ENCODE results near the gene PCDHGA1.
A peak's percentile ranks its signal among the peaks of the same experiment; 100 is the strongest.

PCDHGA1 gene

GRCh38 chr5:141512911-141513626, 182.8 kb downstream of the PCDHGA1 start:
- DNase-seq (ENCODE audit: low read depth in 2 of 2) = peak in 1 of 2 donors; percentile 19

- DNase-seq (ENCODE audit: low read depth in 2 of 2) = peak; percentile 46 to 59
Measured at GRCh38 chr5:141513627-141514329, 183.5 kb downstream of the PCDHGA1 start.

- DNase-seq (ENCODE audit: low read depth in 2 of 2) = no peak
Measured at GRCh38 chr5:141514330-141515133, 184.2 kb downstream of the PCDHGA1 start.

- DNase-seq (ENCODE audit: low read depth in 2 of 2) = no peak
Measured at GRCh38 chr5:141515141-141515540, 184.8 kb downstream of the PCDHGA1 start.

GRCh38 chr5:141515946-141516671, 185.8 kb downstream of the PCDHGA1 start:
- no peak for DNase-seq (ENCODE audit: low read depth in 2 of 2)

GRCh38 chr5:141516672-141517025, 186.3 kb downstream of the PCDHGA1 start:
- DNase-seq (ENCODE audit: low read depth in 2 of 2) = no peak

- DNase-seq (ENCODE audit: low read depth in 2 of 2) = no peak
Measured at GRCh38 chr5:141517312-141517711, 187.0 kb downstream of the PCDHGA1 start.

GRCh38 chr5:141517880-141518617, 187.7 kb downstream of the PCDHGA1 start:
- no peak for DNase-seq (ENCODE audit: low read depth in 2 of 2)

- DNase-seq (ENCODE audit: low read depth in 2 of 2) = no peak
Measured at GRCh38 chr5:141518618-141519015, 188.3 kb downstream of the PCDHGA1 start.

- DNase-seq (ENCODE audit: low read depth in 2 of 2) = no peak
Measured at GRCh38 chr5:141519605-141520565, 189.6 kb downstream of the PCDHGA1 start.

GRCh38 chr5:141521244-141521781, 191.0 kb downstream of the PCDHGA1 start:
- no peak for DNase-seq (ENCODE audit: low read depth in 2 of 2)

GRCh38 chr5:141522301-141522700, 192.0 kb downstream of the PCDHGA1 start:
- DNase-seq (ENCODE audit: low read depth in 2 of 2) = no peak

GRCh38 chr5:141523991-141524390, 193.7 kb downstream of the PCDHGA1 start:
- no peak for DNase-seq (ENCODE audit: low read depth in 2 of 2)

- peak in 1 of 2 donors; percentile 25 for DNase-seq (ENCODE audit: low read depth in 2 of 2)
Measured at GRCh38 chr5:141524604-141525597, 194.6 kb downstream of the PCDHGA1 start.

GRCh38 chr5:141525653-141526052, 195.3 kb downstream of the PCDHGA1 start:
- DNase-seq (ENCODE audit: low read depth in 2 of 2) = no peak

GRCh38 chr5:141527426-141527825, 197.1 kb downstream of the PCDHGA1 start:
- DNase-seq (ENCODE audit: low read depth in 2 of 2) = no peak

GRCh38 chr5:141528291-141528984, 198.1 kb downstream of the PCDHGA1 start:
- no peak for DNase-seq (ENCODE audit: low read depth in 2 of 2)

- no peak for DNase-seq (ENCODE audit: low read depth in 2 of 2)
Measured at GRCh38 chr5:141529002-141529401, 198.7 kb downstream of the PCDHGA1 start.

All from activated CD4-positive, alpha-beta T cell treated with anti-CD3 and anti-CD28 coated beads for 24 hours (primary cell).